SW 1271 (cell line): ENCODE data around the gene PRDM16.

Experiments
- DNase-seq, 2 experiments: peaks; one replicate each; lab custom pipeline; 2025; lab: John Stamatoyannopoulos, UW

The PRDM16 gene

DNA sequence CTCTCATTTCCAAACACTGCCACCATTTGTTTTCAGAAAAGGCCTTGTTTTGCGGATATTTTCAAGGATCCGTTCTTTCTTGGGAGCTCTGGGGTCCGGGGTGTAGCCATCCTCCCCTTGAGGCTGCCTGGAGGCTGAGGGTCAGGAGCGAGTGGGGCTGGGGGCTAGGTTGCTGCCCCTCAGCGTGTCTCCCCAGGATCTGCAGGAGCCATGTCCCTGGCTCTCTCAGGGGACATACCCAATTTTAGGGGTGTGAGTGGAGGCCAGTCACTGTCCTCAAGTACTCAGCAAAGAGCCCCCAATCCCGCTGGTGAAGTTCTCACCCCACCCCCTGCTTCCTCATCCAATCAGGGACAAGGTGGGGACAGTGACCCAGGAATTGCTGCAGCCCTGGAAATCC, 15.0 kb upstream of the PRDM16 start:
- no peak for DNase-seq

DNA sequence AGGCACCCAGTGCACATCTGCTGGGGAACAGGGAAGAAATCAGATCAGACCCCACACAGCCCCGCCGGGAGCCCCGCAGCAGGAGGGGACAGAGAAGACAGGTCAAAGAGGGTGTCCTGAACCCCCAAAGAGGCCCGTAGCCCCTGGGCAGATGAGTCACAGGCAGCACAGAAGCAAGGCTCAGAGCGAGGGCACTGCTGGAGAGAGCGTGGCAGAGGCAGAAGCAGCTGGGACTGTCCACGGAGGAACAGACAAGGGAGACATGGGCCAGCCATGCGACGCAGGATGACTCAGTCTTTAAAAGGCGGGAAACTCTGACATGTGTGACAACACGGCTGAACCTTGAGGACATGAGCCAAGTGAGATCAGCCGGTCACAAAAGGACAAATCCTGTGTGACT, 14.5 kb upstream of the PRDM16 start:
- no peak for DNase-seq

GRCh38 chr1:3055051-3055450, 14.0 kb upstream of the PRDM16 start:
- DNase-seq = no peak

DNA sequence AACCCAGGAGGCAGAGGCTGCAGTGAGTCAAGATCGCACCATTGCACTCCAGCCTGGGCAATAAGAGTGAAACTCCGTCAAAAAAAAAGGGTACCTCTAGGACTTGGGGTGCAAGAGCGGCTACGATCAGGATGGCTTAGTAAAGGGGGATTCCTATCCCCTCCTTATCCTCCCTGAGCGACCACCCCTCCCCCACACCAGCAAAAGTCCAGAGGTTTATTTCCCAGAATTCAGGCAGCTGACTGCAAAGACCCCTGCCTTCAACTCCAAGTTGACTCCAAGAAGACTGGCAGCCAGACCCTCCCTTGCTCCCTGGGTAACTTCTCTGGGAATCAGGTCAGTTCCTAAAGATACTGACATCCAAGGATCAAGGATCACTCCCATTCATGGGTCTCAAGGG, 12.4 kb upstream of the PRDM16 start:
- DNase-seq = no peak

- DNase-seq = no peak
Measured at GRCh38 chr1:3058263-3059030, 10.6 kb upstream of the PRDM16 start.

DNA sequence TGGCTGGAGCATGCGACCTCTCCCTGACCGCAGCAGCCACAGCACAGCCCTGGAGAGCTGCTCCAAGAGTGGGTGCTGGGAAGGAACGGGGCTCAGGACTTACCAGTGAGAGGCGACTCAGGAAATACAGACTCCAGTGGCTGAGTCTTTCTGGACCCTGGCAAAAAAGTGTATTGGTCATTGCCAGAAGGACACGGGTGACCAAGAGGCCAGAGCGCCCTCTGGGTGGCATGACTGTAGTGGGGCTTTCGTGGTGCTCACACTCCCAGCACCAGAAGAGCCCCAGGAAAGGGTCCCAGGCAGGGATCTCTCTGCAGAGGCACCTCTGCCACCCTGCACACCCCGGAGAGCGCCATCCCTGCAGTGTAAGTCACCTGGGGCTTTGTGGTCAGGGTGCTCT, 8.9 kb upstream of the PRDM16 start:
- DNase-seq = no peak

DNA sequence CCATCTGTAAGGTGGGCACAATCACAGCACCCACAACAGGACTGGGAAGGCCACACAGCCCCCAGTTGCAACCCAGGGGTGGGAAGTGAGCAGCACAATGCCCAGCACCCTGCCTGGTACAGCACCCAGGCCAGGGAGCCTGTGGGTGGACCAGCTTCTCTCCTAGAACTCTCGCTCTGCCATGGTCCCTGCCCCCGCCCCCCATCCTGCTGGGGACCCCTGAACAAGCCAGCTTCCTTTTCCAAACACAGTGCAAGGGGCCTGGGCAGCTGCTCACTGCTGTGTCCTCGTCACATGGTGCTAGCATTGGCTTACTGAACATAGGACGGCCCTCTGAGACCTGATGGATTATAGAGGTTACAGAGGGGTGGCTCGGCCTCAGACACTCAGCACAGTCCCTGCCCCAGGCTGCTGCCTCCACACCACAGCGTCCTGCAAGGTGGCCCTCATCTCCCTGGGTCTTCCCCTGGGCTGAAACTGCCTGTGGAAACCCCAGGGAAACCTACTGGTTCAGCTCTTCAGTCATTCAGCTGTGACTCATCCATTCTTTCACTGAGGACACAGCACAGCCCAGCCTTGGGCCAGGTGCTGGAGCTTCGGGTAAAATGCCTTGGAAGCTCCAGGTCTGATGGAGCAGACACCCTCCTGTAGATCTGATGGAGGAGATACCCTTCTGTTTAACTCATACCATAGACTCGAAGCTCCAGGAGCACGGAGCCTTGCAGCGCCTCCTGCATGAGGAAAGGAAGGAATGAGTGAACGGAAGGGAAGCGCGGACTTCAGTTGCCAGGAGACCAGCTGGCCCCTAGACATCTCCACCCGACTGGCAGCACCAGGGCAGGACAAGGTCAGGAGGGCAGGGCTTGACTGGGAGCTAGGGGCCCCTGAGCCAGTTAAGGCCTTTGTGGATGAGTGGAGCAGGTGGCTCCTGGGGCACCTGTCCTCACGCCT, 8.1 kb upstream of the PRDM16 start:
- no peak for DNase-seq

DNA sequence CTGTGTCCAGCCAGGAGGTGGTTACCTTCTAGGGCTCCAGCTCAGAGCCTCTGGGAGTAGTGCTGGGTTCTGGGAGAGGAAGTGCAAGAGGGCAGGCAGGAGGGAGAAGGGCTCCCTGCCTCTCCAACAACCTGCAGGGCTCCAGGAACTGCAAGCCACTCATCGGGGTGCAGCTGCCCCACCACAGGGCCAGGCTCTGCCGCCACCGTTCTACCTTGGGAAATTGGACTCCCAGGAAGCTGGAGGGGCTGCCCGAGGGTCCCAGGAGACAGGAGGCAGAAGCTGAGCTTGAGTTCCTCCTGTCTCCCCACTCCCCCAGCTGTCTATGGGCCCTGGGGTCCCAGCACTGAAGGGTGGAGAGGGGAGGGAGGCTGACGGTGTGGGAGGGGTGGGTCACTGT, 7.4 kb upstream of the PRDM16 start:
- DNase-seq = no peak

DNA sequence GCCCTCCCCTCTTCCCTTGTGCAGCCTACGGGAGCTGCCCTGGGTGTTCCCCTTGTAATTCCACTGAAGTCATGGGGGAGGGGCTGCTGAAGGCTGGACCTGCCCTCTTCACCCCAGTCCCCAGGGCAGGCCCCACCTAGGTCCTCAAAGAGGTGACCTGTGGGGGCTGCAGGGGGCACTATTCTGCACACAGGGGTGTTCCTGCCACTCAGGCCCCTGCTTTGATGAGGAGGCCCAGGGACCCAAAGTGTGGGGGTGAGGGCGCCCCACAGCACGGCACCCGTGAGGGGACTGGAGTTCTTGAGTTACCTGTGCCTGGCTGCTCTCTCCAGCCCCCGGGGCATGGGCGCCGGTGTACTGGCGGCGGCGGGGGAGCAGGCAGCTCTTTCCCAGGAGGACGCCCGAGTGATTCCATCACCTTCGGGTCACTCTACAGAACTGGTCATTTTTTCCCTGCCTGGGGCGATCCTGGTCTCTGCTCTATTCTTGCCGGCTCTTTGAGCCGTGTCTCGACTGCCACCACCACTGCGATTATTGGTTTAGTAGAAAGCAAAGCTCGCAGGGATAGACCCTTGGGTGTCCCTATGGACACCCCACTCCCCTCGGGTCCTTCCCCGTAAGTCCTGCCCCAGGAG, 6.9 kb upstream of the PRDM16 start:
- no peak for DNase-seq

DNA sequence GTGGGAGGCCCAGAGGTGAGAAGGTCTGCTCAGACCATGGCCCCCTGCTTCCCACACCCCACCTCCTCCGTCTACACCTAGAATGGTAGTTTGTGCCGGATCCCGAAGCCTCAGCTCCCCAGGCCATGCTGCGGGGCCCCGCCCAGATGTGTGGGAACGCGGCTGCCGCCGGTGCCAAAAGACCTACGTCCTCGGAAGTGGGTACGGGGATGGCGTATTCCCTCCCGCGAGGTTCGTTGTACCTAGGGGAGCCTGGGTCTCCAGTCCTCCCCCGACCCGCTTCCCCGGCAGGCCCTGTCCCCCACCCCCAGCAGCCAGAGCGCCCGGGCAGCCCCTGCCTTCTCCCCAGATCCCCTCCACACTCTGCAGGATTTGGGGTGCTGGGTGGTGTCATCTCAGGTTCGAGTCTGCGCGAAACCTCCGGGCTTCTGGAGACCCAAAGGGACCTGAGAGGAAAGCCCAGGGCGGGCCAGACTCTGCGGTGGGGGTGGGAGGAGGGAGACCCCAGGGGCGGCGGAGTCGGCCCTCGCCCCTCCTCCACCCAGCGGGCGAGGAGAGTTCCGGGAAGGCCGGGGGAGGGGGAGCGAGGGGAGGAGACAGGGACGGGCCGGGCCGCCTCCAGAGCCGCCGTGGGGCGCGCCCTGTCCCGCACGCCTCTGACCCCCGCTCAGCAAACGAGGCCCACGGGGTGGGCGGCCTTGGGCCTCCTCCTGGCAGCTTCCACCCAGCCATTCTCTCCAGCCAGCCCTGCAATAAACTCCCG, 6.2 kb upstream of the PRDM16 start:
- no peak for DNase-seq

GRCh38 chr1:3063379-3064295, 5.4 kb upstream of the PRDM16 start:
- no peak for DNase-seq

GRCh38 chr1:3064296-3064850, 4.6 kb upstream of the PRDM16 start:
- no peak for DNase-seq

DNA sequence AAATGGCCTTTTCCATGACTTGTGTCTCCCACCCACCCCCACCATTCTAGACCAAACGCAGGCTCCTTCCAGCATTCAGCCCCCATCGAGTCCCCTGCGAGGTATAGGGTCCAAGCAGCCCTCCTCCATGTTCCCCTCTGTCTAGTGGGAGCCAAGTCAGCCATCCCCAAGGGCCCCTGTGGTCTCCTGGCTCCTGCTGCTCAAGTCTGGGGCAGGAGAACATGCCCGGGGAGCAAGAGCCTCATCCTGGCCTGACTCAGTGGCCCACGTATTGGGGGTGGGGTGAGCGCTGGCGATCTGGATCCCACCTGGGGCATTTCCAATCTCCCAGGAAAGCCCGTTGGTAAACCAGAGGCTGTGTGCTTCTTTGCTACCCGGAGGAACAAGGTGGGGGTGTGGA, 4.1 kb upstream of the PRDM16 start:
- DNase-seq = no peak

DNA sequence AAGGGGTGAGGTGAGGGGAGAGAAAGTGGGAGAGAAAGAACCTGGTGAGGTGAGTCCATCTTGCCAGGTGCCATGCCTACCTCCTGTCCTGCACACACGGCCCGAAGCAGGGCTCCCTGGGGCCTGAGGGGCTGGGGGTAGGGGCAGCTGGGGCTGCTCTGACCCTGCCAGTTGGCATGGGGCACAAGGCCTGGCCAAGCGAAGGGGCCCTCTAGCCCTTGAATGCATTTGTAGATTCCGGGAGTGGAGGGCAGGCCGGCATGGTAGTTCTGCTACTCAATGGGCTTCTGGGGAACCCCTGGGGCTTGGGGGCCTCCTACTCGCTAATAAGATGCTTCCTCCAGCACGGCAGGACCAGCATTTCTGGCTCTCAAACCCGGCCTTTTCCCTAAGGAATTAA, 3.6 kb upstream of the PRDM16 start:
- DNase-seq = no peak

DNA sequence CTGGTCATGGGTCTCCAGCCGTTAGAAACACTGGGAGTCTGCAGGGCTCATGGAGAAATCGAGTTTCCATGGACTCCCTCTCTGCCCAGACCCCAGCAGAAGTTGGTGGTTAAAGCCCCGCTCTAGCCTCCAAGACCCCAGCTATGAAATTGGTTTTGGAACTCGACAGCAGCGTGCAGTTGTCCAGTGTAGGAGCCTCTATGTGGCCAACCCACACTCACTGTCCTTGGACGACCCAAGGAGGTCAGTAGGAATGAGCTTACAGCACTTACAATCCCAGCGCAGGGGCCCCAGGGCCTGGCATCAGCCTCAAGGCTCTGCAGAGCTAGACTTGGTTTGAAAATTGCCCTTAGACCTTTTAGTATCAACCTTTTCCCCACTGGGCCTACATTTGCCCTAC, 3.2 kb upstream of the PRDM16 start:
- DNase-seq = no peak

- DNase-seq = no peak
Measured at GRCh38 chr1:3066250-3066711, 2.7 kb upstream of the PRDM16 start.

- no peak for DNase-seq
Measured at GRCh38 chr1:3066826-3067225, 2.2 kb upstream of the PRDM16 start.

GRCh38 chr1:3067301-3067670, 1.7 kb upstream of the PRDM16 start:
- no peak for DNase-seq

- DNase-seq = no peak
Measured at GRCh38 chr1:3067671-3068563, 1.1 kb upstream of the PRDM16 start.
